Pulmonary artery endothelial cell (primary cell): ENCODE results near the gene CHI3L1. TPM values are rescaled to one million over a fixed set of nuclear protein-coding genes. Genes with fewer than 3 reads are reported as not detected.

Source experiments
- DNase-seq: peaks from one replicate; pipeline ENCODE4 v3.0.0-alpha.2; 2011; ENCODE audit warnings: low read depth, low spot score
- total RNA-seq: library from RNA; depleted of rRNA; stranded (reverse); fragments of >200 nt; gene quantifications from 2 replicates; pipeline ENCODE4 v1.2.3, GENCODE V29; 2014

The CHI3L1 gene
- total RNA-seq, 1 donor from 2014 or later: not detected

DNA sequence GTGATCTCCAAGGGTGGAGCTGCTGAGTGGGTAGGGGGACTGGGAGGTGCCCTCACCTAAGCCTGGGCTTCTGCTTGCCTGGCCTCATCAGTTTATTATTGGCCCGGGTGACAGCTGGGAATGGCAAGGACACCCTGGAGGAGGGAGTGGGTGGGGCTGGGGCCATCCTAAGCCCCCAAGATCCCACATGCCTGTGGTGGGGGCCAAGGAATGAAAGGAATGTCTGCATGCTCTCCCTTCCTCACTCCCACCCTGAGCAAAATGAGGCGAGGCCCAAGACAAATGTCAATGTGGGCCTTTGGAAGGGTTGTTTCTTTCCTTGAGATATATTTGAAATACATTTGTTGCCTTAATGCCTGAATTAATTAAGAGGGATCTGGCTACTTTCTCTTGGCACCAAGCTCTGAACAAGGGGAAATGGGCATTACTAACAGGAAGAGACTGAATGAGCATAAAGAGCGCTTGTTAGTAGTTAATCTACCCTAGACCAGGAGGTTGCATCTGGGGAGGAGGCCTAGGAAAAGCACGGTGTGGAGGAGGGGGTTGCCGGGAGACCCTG is 19.7 kb upstream of the CHI3L1 start:
- DNase-seq: no peak

DNA sequence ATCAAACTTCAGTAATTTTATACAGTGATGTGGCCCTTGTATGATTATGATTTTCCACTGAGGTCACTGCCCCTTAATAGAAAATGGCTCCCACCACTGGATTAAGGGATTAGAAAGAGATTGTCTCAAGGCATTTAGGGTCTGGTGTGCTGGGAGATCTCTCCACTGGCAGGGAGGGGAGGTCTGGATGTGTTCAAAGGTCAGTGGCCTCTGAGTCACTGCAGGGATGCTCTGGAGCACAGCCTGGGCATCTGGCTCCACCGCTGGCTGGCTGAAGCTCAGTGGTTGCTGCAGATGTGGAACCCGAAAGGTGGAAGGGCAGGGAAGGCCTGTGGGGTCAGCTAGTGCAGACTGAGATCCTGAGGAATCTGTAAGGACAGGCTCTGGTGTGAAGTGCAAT is 18.3 kb upstream of the CHI3L1 start:
- no peak for DNase-seq

DNA sequence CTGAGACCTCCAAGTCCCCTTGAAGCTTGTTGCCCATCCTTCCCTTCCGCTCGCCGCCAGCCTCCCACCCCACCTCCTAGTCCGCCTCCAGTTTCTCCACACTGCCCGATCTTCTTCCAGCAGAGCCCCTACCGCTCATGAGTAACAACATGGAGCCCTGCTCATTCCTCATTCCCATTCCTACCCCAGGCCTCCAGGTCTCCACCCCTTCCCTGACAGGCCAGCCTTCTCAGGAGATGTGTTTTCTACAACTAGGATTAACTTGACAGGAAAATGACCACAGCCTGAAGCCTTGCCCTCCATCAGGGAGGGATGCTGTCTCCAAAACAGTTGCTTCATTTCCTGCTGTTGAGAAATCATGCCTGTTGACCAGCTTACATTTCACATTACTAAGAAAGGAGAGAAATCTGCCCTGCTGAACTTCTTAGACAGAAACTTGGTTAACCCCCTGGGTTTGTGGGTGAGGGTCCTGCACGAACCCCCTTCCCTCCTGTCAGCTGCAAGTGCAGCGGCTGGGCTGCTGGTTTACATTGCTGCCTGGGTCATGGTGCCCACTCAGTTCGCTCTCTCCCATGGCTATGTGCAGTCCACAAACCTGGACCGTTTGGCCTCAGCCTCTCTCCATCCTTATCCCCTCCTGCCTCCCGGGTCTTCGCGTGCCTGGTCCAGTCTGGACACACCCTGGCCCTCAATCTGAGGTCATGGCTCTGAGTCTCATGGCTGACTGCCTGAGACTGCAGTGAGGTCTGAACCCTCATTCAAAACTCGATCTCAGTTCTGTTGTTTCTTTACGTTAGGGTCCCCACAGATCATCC is 16.1 kb upstream of the CHI3L1 start:
- DNase-seq: no peak

DNA sequence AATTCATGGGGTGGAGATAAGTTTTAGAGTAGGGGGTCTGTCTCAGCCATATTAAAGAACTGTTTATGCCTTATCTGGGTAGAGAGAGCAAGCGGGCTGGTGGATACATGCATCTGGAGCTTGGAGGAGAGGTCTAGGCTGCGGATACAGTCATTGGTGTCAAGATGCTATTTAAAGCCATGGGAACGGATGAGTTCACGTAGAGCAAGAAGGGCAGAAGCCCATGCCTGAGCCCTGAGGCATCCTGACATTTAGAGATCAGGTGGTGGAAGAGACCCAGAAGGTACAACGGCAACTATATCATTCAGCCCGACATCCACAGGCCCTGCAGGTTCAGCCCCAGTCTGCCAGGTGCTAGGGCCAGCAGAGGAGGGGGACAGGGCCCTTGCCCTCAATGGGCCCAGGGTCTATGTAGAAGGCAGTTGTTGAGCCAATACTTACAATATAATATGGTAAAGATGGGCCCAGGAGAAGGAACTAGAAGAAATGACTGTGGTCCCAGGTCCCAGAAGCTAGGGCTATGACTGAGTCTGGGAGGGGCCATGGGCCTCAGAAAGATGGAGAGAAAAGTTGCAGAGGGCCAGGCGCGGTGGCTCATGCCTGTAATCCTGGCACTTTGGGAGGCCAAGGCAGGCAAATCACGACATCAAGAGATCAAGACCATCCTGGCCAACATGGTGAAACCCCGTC is 15.2 kb upstream of the CHI3L1 start:
- no peak for DNase-seq

DNA sequence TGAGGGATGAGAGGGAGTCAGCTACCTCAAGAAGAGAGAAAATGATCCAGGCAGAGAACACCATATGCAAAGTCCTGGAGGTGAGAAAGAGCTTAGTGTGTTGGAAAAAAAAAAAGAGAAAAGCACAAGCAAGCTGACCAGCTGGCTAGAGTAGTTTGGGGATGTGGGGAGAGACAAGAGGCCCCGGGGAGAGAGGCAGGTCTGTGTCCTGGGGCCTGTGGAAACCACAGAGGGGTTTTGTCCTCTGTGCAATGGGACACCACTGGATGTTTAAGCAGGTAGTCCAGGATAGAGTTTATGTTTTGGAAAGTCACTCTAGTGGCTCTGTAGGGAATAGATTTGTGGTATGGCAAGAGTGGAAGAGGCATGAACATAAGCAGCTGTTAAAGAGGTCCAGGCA is 14.4 kb upstream of the CHI3L1 start:
- DNase-seq: no peak

DNA sequence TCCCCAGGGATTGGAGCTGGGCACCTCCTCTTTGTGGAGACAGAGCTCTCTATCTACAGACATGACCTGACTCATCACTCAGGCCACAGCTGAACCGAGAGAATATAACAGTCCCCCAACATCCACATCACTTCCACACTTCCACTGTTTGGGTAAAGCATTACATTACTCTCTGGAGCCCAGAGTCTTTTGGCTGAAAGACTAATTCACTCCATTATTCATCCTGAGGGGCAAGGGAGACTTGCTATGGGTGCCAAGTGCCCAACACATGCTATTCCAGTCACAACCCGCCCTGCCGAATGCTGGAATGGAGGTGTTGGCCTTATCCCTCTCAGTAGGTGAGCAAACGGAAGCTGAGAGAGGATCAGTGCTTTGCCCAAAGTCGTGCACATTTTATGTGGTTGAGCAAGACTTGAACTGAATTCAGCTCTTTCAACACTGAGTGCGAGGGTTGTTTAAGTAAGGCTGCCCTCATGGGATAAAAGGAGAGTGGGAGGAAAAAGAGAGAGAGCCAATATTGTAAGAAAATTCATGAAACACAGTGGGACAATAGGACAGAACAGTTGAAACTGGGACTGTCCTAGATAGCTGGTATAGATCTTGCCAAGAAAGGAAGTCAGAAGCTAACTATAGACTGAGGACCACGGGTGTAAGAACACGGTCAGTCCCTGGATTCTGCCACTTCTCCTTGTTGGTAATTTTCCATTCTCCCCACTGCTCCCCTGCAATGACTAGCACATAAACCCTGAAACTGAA is 13.5 kb upstream of the CHI3L1 start:
- DNase-seq: no peak

DNA sequence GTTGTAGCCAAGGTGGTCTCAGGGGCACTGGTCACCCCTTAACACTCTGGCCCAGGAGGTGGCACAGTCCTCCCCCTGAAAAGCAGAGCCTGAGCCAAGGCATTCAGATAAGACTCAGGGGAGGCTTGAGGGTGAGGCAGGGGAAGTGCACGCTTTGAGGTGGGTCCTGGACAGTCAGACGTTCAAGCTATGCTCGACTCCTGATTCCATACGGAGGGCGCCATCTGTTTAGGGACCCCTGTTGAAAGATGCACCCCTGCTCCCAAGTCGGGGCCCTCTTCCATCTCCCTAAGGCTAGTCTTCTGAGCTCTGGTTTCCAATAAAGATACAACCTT is 12.9 kb upstream of the CHI3L1 start:
- no peak for DNase-seq

DNA sequence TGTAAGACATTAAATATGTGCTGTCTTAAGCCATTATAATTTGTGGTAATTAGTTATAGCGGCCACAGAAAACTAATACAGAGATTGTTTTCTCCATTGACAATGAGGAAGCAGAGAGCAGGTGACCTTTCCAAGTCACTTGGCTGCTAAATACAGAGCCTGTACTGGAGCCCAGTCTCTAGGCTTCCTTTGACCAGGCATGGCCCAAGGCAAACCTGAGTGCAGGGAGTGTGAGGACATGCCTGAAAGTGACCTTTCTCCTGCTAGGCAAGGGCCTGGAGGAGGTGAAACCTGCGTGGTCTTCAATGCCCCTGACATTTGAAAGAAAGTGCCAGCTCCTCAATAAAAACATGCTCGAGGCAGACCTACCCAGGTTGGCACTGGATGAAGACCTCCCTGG is 12.5 kb upstream of the CHI3L1 start:
- no peak for DNase-seq

DNA sequence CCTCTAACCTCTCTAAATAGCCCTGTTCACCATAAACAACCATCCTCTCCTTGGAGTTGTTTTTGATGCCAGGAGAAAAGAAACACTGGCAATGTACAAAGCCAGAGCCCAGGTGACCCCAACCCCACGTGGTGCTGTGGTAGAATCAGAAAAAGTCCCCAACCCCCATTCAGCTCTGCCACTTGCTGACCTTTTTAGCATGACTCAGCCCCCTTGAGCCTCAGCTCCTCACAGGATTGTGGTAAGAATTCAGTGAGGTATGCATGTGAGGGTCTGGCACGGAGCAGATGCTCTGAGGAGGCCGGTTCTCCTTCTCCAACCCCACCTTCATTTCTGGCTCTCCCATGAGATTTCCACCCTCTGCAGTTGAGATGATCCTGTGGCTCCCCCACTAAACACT is 11.1 kb upstream of the CHI3L1 start:
- no peak for DNase-seq

DNA sequence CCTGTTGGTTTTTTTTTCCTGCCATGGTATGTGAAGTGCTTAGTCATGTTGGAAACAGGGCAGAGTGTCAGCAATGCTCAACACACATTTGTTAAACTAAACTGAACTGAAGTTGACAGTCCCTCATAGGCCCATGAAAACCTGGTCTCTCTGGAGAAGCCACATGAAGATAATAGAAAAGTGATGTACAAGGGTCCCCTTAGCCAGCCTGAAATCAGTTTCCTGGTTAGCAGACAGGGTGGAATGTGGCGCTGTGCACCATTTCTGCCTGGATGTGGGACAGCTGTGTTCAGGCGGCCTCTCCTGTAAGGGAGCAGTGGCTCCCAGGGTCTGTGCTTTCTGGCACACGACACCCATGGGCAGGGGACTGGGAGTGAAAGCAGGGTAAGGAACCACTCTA is 9.9 kb upstream of the CHI3L1 start:
- no peak for DNase-seq

DNA sequence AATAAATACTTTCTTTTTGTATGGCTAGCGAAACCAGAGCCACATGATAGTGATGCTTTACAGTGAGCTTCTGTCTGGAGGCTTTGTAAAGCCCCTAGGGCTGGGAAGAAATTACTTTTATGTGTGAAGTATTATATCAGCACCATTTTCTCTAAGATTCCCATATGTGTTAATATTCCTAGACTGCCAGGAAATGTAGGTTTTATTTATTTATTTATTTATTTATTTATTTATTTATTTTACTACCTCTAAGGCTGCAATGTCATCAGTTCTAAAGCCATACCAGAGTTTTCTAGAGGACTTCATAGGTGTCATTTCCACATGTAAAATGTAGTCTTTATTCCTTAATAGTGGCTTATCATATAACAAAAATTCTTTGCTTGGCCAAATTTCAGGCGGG is 4.4 kb upstream of the CHI3L1 start:
- no peak for DNase-seq

DNA sequence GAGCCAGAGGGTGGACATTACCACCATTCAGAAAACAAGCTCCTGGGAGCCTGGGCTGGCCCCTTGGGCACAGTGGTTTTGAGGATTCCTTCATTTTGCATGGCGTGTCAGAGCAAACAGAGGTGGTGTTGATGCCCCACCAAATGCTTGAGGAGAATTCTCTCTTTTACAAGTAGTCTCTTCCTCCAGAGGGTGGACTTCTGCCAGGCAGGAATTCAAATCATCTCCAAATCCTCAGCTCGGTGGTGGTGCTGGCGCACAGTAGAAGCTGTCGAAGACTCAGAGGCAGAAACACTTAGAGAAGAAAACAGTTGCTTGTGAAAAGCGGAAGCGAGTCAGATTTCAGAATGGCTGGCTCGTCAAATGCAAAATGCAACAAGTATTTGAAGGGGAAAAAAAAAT is 3.4 kb upstream of the CHI3L1 start:
- no peak for DNase-seq

DNA sequence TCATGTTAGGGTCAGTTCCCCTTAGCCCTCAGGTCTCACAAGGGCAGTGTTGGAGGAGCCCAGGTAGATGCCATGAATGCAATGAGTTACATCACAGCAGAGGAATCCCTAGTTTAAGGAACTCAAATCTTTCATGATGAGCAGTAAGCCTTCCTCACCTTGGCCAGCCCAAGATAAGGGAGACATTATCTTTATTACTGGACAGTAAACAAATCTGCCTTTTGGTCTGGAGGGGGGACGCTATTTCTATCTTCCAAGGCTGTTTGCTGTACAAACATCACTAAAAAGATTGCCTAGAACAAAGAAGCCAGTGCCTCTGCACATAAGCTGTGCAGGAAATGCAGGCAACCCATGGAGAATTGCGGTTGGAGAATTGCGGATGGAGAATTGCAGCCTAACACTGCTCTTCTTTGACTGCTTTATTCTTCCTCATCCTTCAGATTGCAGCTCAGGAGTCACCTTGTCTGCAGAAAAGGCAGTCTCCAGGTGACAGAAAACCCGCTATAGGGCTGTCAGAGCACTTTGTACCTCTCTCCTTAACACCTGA is 2.3 kb upstream of the CHI3L1 start:
- no peak for DNase-seq

DNA sequence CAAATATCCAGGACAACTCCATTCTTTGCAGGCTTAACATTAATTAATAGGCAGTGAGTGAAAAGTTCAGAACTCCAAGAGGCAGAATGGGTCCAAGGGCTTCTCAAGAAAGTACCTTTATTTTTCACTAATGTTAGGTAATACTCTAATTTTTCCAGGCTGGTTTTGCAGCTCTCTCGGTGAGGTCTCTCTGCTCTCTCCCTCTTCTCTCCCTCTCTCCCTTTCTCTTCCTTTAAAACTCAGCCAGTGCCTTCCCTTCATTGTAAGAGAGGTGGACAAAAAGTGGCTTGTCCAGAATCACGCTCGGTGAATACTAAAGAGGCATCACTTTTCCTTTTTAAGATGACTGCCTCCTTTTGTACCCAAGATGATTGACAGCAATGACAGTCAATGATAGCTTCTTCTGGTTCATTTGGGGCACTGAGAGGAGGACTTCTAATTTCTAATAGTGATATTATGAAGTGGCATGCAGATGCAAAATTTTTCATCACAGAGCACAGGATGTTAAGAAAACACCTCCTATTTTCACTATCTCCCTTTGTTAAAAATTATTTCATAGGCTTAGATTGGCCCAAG is 1.3 kb upstream of the CHI3L1 start:
- no peak for DNase-seq

DNA sequence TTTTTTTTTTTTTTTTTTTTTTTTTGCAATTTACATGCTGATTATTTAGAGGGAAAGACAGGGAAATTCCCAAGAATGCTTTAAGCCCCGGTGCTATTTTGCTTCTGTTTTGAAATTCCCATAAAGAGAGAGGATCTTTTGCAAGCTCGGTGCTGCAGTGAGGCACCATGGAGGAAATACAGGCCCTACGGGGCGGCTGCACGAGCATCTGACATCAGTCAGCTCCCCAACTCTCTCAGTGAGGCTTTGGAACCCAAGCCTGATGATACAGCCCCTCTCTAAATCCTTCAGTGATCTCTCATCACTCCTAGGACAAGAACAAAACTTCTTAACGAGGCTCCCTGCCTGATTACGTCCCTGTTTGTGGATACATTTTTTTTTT is 791 bp upstream of the CHI3L1 start:
- no peak for DNase-seq

DNA sequence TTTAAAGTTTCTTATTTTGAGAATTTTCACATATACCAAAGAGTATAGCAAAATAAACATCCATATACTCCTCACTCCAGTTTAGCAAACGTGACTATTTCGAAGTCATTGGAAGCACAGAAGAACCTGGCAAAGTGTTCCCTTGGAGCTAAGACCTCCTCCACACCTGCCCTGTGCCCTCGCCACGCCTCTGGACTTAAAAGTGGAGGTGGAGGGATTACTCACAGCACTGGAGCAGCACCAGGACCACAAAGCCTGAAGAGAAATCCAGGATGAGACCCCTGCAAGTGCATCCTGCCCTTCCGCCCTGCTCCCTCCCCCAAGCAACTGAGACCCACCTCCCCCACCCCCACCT is 436 bp downstream of the CHI3L1 start:
- DNase-seq: no peak

DNA sequence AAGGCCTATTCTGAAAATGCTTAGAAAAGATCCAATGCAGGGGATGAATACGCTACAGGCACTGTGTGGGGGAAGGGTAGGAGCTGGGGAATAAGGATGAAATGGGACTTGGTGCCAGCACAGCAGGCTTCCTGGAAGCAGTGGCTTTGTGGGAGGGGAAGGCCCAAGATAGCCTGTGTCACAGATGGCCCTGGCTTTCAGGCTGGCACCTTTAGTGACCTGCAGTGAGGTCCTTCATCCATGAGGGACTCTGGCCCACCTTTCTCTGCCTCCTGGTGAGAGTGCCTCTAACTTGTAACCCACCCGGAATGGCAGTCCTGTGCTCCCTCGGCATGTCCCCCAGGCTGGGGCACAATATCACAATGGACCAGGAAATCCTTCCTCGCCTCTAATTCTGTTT is 919 bp downstream of the CHI3L1 start:
- no peak for DNase-seq

DNA sequence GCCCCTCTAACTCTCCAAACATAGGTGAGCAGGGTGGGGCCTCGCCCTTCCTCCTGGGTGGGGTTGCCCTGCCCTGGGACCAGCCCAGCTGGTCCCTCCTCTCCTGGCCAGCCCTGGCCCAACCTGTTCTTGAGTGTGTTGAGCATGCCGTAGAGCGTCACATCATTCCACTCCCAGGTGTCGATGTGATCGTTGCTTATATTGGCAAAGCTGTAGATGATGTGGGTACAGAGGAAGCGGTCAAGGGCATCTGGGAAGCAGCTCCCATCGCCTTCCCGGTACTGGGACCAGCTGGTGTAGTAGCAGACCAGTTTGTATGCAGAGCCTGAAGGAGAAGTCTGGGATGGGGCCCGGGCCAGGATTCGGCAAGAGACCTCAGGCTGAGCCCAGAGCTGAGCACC is 1.4 kb downstream of the CHI3L1 start:
- DNase-seq: no peak

DNA sequence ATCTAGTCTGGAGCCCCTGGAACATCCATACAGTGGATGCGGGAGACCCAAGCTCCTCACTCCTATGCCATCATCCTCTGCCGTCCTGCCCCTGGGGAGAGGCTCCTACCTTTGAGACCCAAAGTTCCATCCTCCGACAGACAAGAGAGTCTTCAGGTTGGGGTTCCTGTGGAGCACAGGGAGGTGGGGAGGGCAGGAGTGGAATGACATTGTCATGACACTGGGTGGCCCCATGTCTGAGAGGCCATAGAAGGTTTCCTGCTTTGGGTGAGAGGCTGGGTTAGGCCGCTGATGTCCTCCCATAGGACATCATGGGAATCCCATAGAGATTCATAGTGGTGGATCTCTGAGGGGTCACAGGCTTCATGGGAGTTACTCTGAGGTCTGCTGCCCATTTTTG is 2.0 kb downstream of the CHI3L1 start:
- DNase-seq: no peak

DNA sequence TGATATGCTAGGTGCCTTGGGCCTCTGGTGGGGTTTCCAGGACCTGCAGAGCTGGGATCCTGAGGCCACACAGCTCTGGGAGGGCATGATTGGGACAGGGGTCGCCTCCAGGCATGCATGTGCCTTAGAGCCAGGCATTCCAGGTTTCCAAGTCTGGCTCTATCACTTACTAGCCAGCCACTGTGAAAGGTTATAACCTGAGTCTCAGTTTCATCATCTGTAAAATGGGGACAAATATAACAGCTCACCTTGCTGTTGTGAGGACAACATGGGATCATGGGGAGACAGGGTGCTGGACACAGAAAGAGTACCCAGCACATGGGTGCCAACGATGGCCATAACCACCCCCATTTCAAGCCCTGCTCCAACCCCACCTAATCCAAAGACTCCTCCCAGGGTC is 2.7 kb downstream of the CHI3L1 start:
- no peak for DNase-seq

DNA sequence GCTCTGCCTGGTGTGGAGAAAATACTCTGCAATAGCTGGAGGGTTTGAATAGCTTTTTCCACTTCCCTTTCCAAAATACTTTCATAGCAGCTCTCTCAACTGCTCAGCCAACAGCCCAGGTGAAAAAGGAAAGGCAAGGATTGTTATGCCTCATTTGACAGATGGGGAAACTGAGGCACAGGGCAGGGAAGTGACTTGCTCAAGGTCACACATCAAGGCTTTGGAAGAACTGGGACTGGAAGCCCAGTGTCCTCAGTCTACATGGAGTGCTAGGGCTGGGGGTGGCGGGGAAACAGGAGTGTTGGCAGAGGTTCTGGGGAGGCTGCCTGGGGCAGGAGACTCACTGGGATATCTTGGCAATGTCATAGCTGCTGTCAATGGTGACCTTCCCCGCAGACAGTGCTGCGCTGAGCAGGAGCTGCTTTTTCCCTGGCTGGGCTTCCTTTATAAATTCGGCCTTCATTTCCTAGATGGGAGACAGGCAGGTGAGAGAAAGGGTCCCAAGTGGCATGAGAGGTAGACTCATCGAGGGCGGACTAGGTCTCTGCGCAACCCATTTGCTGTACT is 4.0 kb downstream of the CHI3L1 start:
- DNase-seq: no peak
